Panc1 (cell line): ENCODE measurements around the gene RHOT2.

Source experiments
- POLR2AphosphoS5 ChIP-seq: IDR thresholded peaks from 2 replicates; pipeline ENCODE4 v1.6.1; 2012; ENCODE audit warnings: mild to moderate bottlenecking, low read depth, low read length, moderate library complexity
- SIN3A ChIP-seq: IDR thresholded peaks from 2 replicates; pipeline ENCODE4 v1.6.1; 2012; ENCODE audit warnings: low read depth, mild to moderate bottlenecking, low read length, moderate library complexity, borderline replicate concordance; ENCODE audit not compliant: insufficient read depth
- TCF7L2 ChIP-seq: IDR thresholded peaks from 2 replicates; pipeline ENCODE4 v1.6.1; 2011; ENCODE audit warnings: mild to moderate bottlenecking, low read depth, low read length, inconsistent platforms
- TF ChIP-seq, protein P1 (sequence below): fragments of 450-650 bp; IDR thresholded peaks from 2 replicates; pipeline ENCODE4 v1.5.1; 2017; ENCODE audit warnings: mild to moderate bottlenecking
- TF ChIP-seq, protein P2 (sequence below), 2 experiments: IDR thresholded peaks; 2 replicates each; pipeline ENCODE4 v1.6.1; 2011 to 2012; ENCODE audit warnings: low read depth in 2 of 2, control low read depth in 1 of 2, low read length in 1 of 2, mild to moderate bottlenecking in 1 of 2, moderate library complexity in 1 of 2; ENCODE audit not compliant: insufficient read depth in 1 of 2

GRCh38 chr16:694863-695354 lies 27.0 kb downstream of the RHOT2 start:
- TF ChIP-seq, protein P1, sequence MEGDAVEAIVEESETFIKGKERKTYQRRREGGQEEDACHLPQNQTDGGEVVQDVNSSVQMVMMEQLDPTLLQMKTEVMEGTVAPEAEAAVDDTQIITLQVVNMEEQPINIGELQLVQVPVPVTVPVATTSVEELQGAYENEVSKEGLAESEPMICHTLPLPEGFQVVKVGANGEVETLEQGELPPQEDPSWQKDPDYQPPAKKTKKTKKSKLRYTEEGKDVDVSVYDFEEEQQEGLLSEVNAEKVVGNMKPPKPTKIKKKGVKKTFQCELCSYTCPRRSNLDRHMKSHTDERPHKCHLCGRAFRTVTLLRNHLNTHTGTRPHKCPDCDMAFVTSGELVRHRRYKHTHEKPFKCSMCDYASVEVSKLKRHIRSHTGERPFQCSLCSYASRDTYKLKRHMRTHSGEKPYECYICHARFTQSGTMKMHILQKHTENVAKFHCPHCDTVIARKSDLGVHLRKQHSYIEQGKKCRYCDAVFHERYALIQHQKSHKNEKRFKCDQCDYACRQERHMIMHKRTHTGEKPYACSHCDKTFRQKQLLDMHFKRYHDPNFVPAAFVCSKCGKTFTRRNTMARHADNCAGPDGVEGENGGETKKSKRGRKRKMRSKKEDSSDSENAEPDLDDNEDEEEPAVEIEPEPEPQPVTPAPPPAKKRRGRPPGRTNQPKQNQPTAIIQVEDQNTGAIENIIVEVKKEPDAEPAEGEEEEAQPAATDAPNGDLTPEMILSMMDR = no peak
- TF ChIP-seq, protein P2, sequence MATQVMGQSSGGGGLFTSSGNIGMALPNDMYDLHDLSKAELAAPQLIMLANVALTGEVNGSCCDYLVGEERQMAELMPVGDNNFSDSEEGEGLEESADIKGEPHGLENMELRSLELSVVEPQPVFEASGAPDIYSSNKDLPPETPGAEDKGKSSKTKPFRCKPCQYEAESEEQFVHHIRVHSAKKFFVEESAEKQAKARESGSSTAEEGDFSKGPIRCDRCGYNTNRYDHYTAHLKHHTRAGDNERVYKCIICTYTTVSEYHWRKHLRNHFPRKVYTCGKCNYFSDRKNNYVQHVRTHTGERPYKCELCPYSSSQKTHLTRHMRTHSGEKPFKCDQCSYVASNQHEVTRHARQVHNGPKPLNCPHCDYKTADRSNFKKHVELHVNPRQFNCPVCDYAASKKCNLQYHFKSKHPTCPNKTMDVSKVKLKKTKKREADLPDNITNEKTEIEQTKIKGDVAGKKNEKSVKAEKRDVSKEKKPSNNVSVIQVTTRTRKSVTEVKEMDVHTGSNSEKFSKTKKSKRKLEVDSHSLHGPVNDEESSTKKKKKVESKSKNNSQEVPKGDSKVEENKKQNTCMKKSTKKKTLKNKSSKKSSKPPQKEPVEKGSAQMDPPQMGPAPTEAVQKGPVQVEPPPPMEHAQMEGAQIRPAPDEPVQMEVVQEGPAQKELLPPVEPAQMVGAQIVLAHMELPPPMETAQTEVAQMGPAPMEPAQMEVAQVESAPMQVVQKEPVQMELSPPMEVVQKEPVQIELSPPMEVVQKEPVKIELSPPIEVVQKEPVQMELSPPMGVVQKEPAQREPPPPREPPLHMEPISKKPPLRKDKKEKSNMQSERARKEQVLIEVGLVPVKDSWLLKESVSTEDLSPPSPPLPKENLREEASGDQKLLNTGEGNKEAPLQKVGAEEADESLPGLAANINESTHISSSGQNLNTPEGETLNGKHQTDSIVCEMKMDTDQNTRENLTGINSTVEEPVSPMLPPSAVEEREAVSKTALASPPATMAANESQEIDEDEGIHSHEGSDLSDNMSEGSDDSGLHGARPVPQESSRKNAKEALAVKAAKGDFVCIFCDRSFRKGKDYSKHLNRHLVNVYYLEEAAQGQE (IDR thresholded peaks at IDR 0.05; ENCODE audit: insufficient read depth in 1 of 2, low read depth in 2 of 2, low read length in 1 of 2) = no peak
- TF ChIP-seq POLR2AphosphoS5 (no peak), SIN3A (no peak), TCF7L2 (no peak)
